Psoas muscle (tissue), 8 donors: ENCODE measurements around the gene COL15A1. TPM values are rescaled to one million over a fixed set of nuclear protein-coding genes. Genes with fewer than 3 reads are reported as not detected.

ENCODE experiments used
- ATAC-seq, 4 donors: fragments of 200-7000 bp; cut with Tn5 transposase; one replicate each; pipeline ENCODE4 v1.9.1; 2020; ENCODE audit warnings: moderate library complexity in 3 of 4, mild to moderate bottlenecking in 2 of 4
- DNase-seq, 2 donors: peaks; one replicate each; pipeline ENCODE4 v3.0.0-alpha.2; 2020
- H3K27ac ChIP-seq: fragments of 200-600 bp; one replicate; pipeline ENCODE4 v1.8.0; 2022
- H3K27me3 ChIP-seq, 3 donors: fragments of 200-600 bp in 1 of 3; one replicate each; pipeline versions ENCODE4 v1.6.1 to v1.8.0; 2013 to 2022; ENCODE audit warnings: low read length in 2 of 3, mild to moderate bottlenecking in 2 of 3, moderate library complexity in 1 of 3; ENCODE audit not compliant: insufficient read depth in 3 of 3
- H3K36me3 ChIP-seq, 2 donors: fragments of 200-600 bp in 1 of 2; one replicate each; pipeline versions ENCODE4 v1.6.1 to v1.8.0; 2013 to 2022; ENCODE audit warnings: low read depth in 1 of 2, mild to moderate bottlenecking in 1 of 2, moderate library complexity in 1 of 2; ENCODE audit not compliant: insufficient read depth in 1 of 2
- H3K4me1 ChIP-seq: fragments of 200-600 bp; one replicate; pipeline ENCODE4 v1.8.0; 2022
- H3K4me3 ChIP-seq: fragments of 200-600 bp; one replicate; pipeline ENCODE4 v1.8.0; 2022; ENCODE audit warnings: mild to moderate bottlenecking
- H3K9me3 ChIP-seq: fragments of 200-600 bp; one replicate; pipeline ENCODE4 v1.8.0; 2022
- CTCF ChIP-seq: fragments of 200-600 bp; IDR thresholded peaks from one replicate; pipeline ENCODE4 v1.8.0; 2022; ENCODE audit warnings: antibody characterized with exemption
- WGBS, 3 donors: extraction: QIAGEN DNeasy Blood & Tissue Kit; methylation state at CpG; one replicate each; pipeline versions ENCODE4 v1.1.6 to v1.1.7; 2013; 5-methylcytosine and 5-hydroxymethylcytosine counted together
- intact Hi-C, 2 donors: fragments of 100-400 bp; cut with DNase I; formaldehyde crosslinking; loops; one replicate each; pipeline versions ENCODE4 v1.11.0 to v1.14.2; 2022
- polyA plus RNA-seq, 3 donors: library from polyadenylated mRNA; stranded (reverse); fragments of 200-250 nt; gene quantifications; one replicate each; pipeline ENCODE4 v1.2.3, GENCODE V29; 2013
- total RNA-seq, 4 donors: library from RNA; stranded (reverse); fragmentation: NEBNext Ultra II Directional in 2 of 4; extraction: Animal tissue kit (Norgen Biotek cat#: 25700) in 2 of 4; gene quantifications; one replicate each; pipeline versions ENCODE4 v1.2.1 to v1.2.4, GENCODE V29; 2021 to 2023
- donor health status: healthy with polysubstance abuse.
- donor health status: DM: no; HTN: no; CAD: no; lungs with moderate emphysema.
- donor health status: Bipolar disorder and iron deficiency.
- donor health status: healthy.
- donor health status: DM: yes; HTN: yes; CAD: no.
- donor health status: DM: no; HTN: no; CAD: no.
- donor health status: DM: no; HTN: no; CAD: no.
- donor health status: DM: yes; HTN: yes; CAD: no.

COL15A1 gene
- total and polyA plus RNA-seq, 7 donors = 2.9 to 34.7 (median 7.5) TPM

GRCh38 chr9:99057665-99058625, 114.2 kb downstream of the COL15A1 start:
- WGBS, 3 donors = 75 to 84% (median 79%) methylated on average over 7 of the region's 7 CpGs
- intact Hi-C loops = no loop called here
- Histone ChIP-seq H3K4me3 (no peak overlapping the region), H3K4me1 (no peaks in the 10 kb centered on the region), H3K9me3 (no peaks in the 10 kb centered on the region), H3K27ac (no peak overlapping the region), H3K27me3 (no peaks in the 10 kb centered on the region), H3K36me3 (peaks cover 2 to 10% of the 10 kb centered on the region in 2 donors)
- peak in 1 of 4 donors; percentile 34 for ATAC-seq
- no peak for DNase-seq
- TF ChIP-seq CTCF = no peak

GRCh38 chr9:99058964-99059921, 115.5 kb downstream of the COL15A1 start:
- no peak for TF ChIP-seq CTCF
- peaks cover 2 to 6% of the 10 kb centered on the region in 2 donors for H3K36me3 ChIP-seq
- WGBS, 3 donors = 72 to 76% (median 75%) methylated on average over 8 of the region's 8 CpGs

GRCh38 chr9:99060621-99061020, 116.9 kb downstream of the COL15A1 start:
- Histone ChIP-seq H3K4me1 (no peaks in the 10 kb centered on the region), H3K4me3 (no peak overlapping the region), H3K9me3 (no peaks in the 10 kb centered on the region), H3K36me3 (peaks cover under 1 to 6% of the 10 kb centered on the region in 2 donors), H3K27me3 (no peaks in the 10 kb centered on the region), H3K27ac (no peak overlapping the region)
- TF ChIP-seq CTCF = no peak
- ATAC-seq (no peak), DNase-seq (no peak)
- WGBS, 3 donors = 85 to 91% (median 86%) methylated on average over 2 of the region's 2 CpGs
- intact Hi-C loops = no loop called here

More at GRCh38 chr9:99058964-99059921, 115.5 kb downstream of the COL15A1 start:
- intact Hi-C loops = no loop called here
- Histone ChIP-seq H3K9me3 (no peaks in the 10 kb centered on the region), H3K4me3 (no peak overlapping the region), H3K27ac (peak overlapping the region; percentile 51), H3K4me1 (no peaks in the 10 kb centered on the region), H3K27me3 (no peaks in the 10 kb centered on the region)
- DNase-seq (no peak), ATAC-seq (peak in 3 of 4 donors; percentile 61 to 78 (median 76))

- 93 to 96% (median 95%) methylated on average over 1 of the region's 1 CpG for WGBS, 3 donors
- DNase-seq (no peak), ATAC-seq (no peak)
- peaks cover 0 to 10% of the 10 kb centered on the region in 2 donors for H3K36me3 ChIP-seq
- H3K4me3 ChIP-seq = no peak overlapping the region
- intact Hi-C loops = no loop called here
- H3K4me1 ChIP-seq = no peaks in the 10 kb centered on the region
- no peak for TF ChIP-seq CTCF
- no peaks in the 10 kb centered on the region for H3K27me3 ChIP-seq
- H3K27ac ChIP-seq = no peak overlapping the region
- no peaks in the 10 kb centered on the region for H3K9me3 ChIP-seq
Observed at GRCh38 chr9:99062549-99062948, 118.8 kb downstream of the COL15A1 start.
